H1 (cell line): ENCODE measurements around the gene SSR1. TPM values are rescaled to one million over a fixed set of nuclear protein-coding genes. Genes with fewer than 3 reads are reported as not detected.

Experiments used
- CTCF ChIA-PET: fragments of 300-600 bp; sonication (Branson Sonifier 250); formaldehyde crosslinking; loops from one replicate; lab custom pipeline; 2021; ENCODE audit not compliant: partially characterized antibody; lab: Charles Lee
- POLR2A ChIA-PET: fragments of 300-600 bp; sonication (Branson Sonifier 250); formaldehyde crosslinking; loops from one replicate; lab custom pipeline; 2021; ENCODE audit warnings: inconsistent platforms; ENCODE audit not compliant: partially characterized antibody; lab: Charles Lee
- DNase-seq, 2 experiments: peaks; one replicate each; pipeline versions ENCODE4 v3.0.0 to v3.0.0-alpha.2; 2010 to 2022; ENCODE audit warnings: low spot score in 2 of 2, low read depth in 1 of 2, mixed read lengths in 1 of 2
- FAIRE-seq: peaks from 2 replicates; lab custom pipeline; 2011; peaks lifted over from hg19 to GRCh38; lab: Jason Lieb, UNC
- H2AFZ ChIP-seq: 2 replicates; pipeline ENCODE4 v1.8.1; 2012; ENCODE audit warnings: low read length, inconsistent platforms
- H2AK5ac ChIP-seq: 2 replicates; pipeline ENCODE4 v1.6.1; 2013; ENCODE audit warnings: low read depth, low read length
- H2BK120ac ChIP-seq: replicated peaks from 2 replicates; pipeline ENCODE3; 2013; ENCODE audit warnings: low read depth, low read length, inconsistent platforms
- H2BK12ac ChIP-seq: 2 replicates; pipeline ENCODE4 v1.6.1; 2013; ENCODE audit warnings: low read depth, low read length
- H2BK15ac ChIP-seq: 2 replicates; pipeline ENCODE4 v1.6.1; 2013; ENCODE audit warnings: low read length
- H2BK20ac ChIP-seq: 2 replicates; pipeline ENCODE4 v1.6.1; 2013; ENCODE audit warnings: low read length
- H2BK5ac ChIP-seq: 2 replicates; pipeline ENCODE4 v1.6.1; 2013; ENCODE audit warnings: low read depth, low read length
- H3K14ac ChIP-seq: 2 replicates; pipeline ENCODE4 v1.6.1; 2013; ENCODE audit warnings: inconsistent platforms; ENCODE audit not compliant: insufficient read length
- H3K18ac ChIP-seq: 2 replicates; pipeline ENCODE4 v1.6.1; 2013; ENCODE audit warnings: low read length; ENCODE audit errors: extremely low read depth
- H3K23ac ChIP-seq: 2 replicates; pipeline ENCODE4 v1.6.1; 2013; ENCODE audit warnings: inconsistent platforms; ENCODE audit not compliant: insufficient read length
- H3K23me2 ChIP-seq: 2 replicates; pipeline ENCODE4 v1.6.1; 2013; ENCODE audit warnings: low read depth, low read length
- H3K27ac ChIP-seq: 2 replicates; pipeline ENCODE4 v1.6.1; 2011; ENCODE audit warnings: low read depth, low read length, inconsistent platforms
- H3K27me3 ChIP-seq, 4 experiments: replicated peaks in 1 of 4; 1 replicate in 1 of 4; 2 replicates in 3 of 4; pipeline versions ENCODE4 v1.6.1 to v1.8.1; 2011 to 2013; ENCODE audit warnings: low read length in 3 of 4, mild to moderate bottlenecking in 3 of 4, inconsistent platforms in 2 of 4, mixed read lengths in 2 of 4, moderate library complexity in 1 of 4; ENCODE audit not compliant: control insufficient read depth in 3 of 4, insufficient read depth in 3 of 4; ENCODE audit errors: extremely low read depth in 1 of 4
- H3K36me3 ChIP-seq, 4 experiments: 2 replicates each; pipeline versions ENCODE4 v1.6.1 to v1.8.1; 2011 to 2013; ENCODE audit warnings: mild to moderate bottlenecking in 4 of 4, low read length in 3 of 4, moderate library complexity in 2 of 4, control low read depth in 1 of 4, inconsistent platforms in 1 of 4; ENCODE audit not compliant: insufficient read depth in 4 of 4, control insufficient read depth in 2 of 4
- H3K4ac ChIP-seq: replicated peaks from 2 replicates; pipeline ENCODE3; 2013; ENCODE audit warnings: low read length, low read depth, mixed read lengths, inconsistent platforms; ENCODE audit not compliant: insufficient read length
- H3K4me1 ChIP-seq, 4 experiments: replicated peaks in 1 of 4; 1 replicate in 1 of 4; 2 replicates in 3 of 4; pipeline versions ENCODE4 v1.6.1 to v1.8.1; 2011 to 2013; ENCODE audit warnings: low read length in 3 of 4, inconsistent platforms in 2 of 4, mixed read lengths in 1 of 4; ENCODE audit not compliant: insufficient read depth in 4 of 4, control insufficient read depth in 3 of 4
- H3K4me2 ChIP-seq, 2 experiments: 2 replicates each; pipeline versions ENCODE4 v1.6.1 to v1.8.1; 2011 to 2013; ENCODE audit warnings: low read depth in 2 of 2, low read length in 2 of 2, control low read depth in 1 of 2, inconsistent platforms in 1 of 2, mild to moderate bottlenecking in 1 of 2; ENCODE audit not compliant: insufficient read depth in 1 of 2
- H3K4me3 ChIP-seq, 4 experiments: fragments of 200-600, 300-600 bp in 1 of 4; sonication (generic), shearing (Covaris generic), sonication (Bioruptor Twin) in 1 of 4; 2 replicates each; pipeline versions ENCODE4 v1.5.1 to v1.8.1; 2011 to 2016; ENCODE audit warnings: low read length in 4 of 4, low read depth in 3 of 4, control low read depth in 2 of 4, inconsistent platforms in 2 of 4, mild to moderate bottlenecking in 2 of 4, mixed read lengths in 1 of 4, moderate library complexity in 1 of 4; ENCODE audit not compliant: insufficient read depth in 2 of 4; ENCODE audit errors: extremely low read depth in 1 of 4
- H3K56ac ChIP-seq: replicated peaks from 2 replicates; pipeline ENCODE3; 2013; ENCODE audit warnings: low read depth, mild to moderate bottlenecking, mixed read lengths, low read length, inconsistent platforms; ENCODE audit not compliant: insufficient read length
- H3K79me1 ChIP-seq: 2 replicates; pipeline ENCODE4 v1.6.1; 2013; ENCODE audit warnings: low read depth, low read length, control low read depth
- H3K79me2 ChIP-seq, 2 experiments: 2 replicates each; pipeline versions ENCODE4 v1.6.1 to v1.8.1; 2012 to 2013; ENCODE audit warnings: low read length in 2 of 2, mild to moderate bottlenecking in 2 of 2, inconsistent platforms in 1 of 2; ENCODE audit not compliant: insufficient read depth in 2 of 2, control insufficient read depth in 1 of 2
- H3K9ac ChIP-seq, 4 experiments: replicated peaks in 1 of 4; 1 replicate in 1 of 4; 2 replicates in 3 of 4; pipeline versions ENCODE4 v1.6.1 to v1.8.1; 2011 to 2013; ENCODE audit warnings: low read depth in 3 of 4, low read length in 3 of 4, control low read depth in 2 of 4, mild to moderate bottlenecking in 2 of 4, moderate library complexity in 2 of 4, inconsistent platforms in 1 of 4; ENCODE audit errors: extremely low read depth in 1 of 4
- H3K9me3 ChIP-seq, 2 experiments: 2 replicates each; pipeline versions ENCODE4 v1.6.1 to v1.8.1; 2012 to 2013; ENCODE audit warnings: mild to moderate bottlenecking in 2 of 2, moderate library complexity in 2 of 2, control low read depth in 1 of 2, inconsistent platforms in 1 of 2, low read depth in 1 of 2, low read length in 1 of 2, mixed read lengths in 1 of 2; ENCODE audit not compliant: insufficient read depth in 2 of 2
- H4K20me1 ChIP-seq, 2 experiments: replicated peaks in 1 of 2; 2 replicates each; pipeline versions ENCODE3 to v1.8.1; 2011 to 2013; ENCODE audit warnings: inconsistent platforms in 2 of 2, low read length in 2 of 2, mild to moderate bottlenecking in 1 of 2; ENCODE audit not compliant: insufficient read depth in 2 of 2, control insufficient read depth in 1 of 2
- H4K5ac ChIP-seq: 2 replicates; pipeline ENCODE4 v1.6.1; 2013; ENCODE audit warnings: low read length, low read depth, mixed read lengths, inconsistent platforms; ENCODE audit not compliant: insufficient read length
- H4K8ac ChIP-seq: 2 replicates; pipeline ENCODE4 v1.8.0; 2013; ENCODE audit warnings: mild to moderate bottlenecking, moderate library complexity, low read length, inconsistent platforms; ENCODE audit not compliant: insufficient read depth; ENCODE audit errors: extremely low read depth
- H4K91ac ChIP-seq: replicated peaks from 2 replicates; pipeline ENCODE3; 2013; ENCODE audit warnings: low read length, mixed read lengths, inconsistent platforms; ENCODE audit not compliant: insufficient read length
- YY1 ChIP-seq: IDR thresholded peaks from 2 replicates; pipeline ENCODE4 v1.6.1; 2011; ENCODE audit warnings: low read depth, mild to moderate bottlenecking, low read length
- WGBS, 2 experiments: shearing (Covaris generic) in 1 of 2; methylation state at CpG; one replicate each; pipeline versions ENCODE4 v1.1.6 to v1.1.7; 2013 to 2015; ENCODE audit warnings: low lambda C conversion rate in 2 of 2, mixed read lengths in 2 of 2, inconsistent platforms in 1 of 2, low coverage in 1 of 2, missing lambda C conversion rate in 1 of 2; ENCODE audit not compliant: insufficient replicate concordance in 2 of 2, insufficient coverage in 1 of 2, insufficient read length in 1 of 2; ENCODE audit errors: extremely low coverage in 1 of 2, missing lambda C conversion rate in 1 of 2; 5-methylcytosine and 5-hydroxymethylcytosine counted together
- polyA plus RNA-seq, 7 experiments: library from polyadenylated mRNA; depleted of rRNA in 3 of 7; stranded (reverse) in 5 of 7; unstranded in 2 of 7; fragments of >200 nt in 5 of 7; fragments of 200-250 nt in 2 of 7; gene quantifications; 1 replicate in 5 of 7; 2 replicates in 1 of 7; 4 replicates in 1 of 7; pipeline versions ENCODE4 v1.2.1 to v1.2.3, GENCODE V29; 2011 to 2013; ENCODE audit warnings: missing spikeins in 2 of 7, mixed read lengths in 2 of 7
- total RNA-seq: library from RNA; stranded (reverse); fragmentation: NEBNext Ultra II Directional; extraction: Animal tissue kit (Norgen Biotek cat#: 25700); gene quantifications from 2 replicates; pipeline ENCODE4 v1.2.1, GENCODE V29; 2021

Gene SSR1
- total and polyA plus RNA-seq, 2 of the 8 experiments (the other 6 are each of a cell fraction or from before 2014, with no cell fraction given) = 26.6 to 117 TPM

DNA sequence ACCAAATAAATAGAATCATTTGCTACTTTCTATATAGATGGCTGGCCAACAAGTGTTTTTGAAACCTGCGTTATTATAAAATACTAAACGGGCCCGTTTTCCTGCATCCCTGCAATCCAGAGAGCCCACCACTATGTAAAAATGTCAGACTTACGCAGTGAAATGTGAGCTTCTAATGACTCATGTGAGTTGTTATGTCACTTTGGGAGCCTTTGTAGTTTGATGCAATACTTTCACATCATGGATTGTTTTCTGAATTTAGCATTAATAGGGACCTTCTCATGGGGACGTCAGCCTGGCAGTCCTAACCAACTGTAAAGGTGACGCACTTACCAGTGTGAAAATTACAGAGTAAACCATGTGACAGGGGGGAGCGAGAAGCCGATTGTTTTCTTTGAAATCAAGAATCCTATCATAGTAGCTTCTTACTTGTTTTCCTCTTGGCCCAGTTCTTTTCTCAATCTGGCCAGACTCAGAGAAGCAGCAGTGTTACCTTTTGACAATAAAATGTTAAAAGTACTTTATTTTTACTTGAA lies 75.3 kb downstream of the SSR1 start:
- H3K23me2 ChIP-seq = no peaks in the 10 kb centered on the region
- no peaks in the 10 kb centered on the region for H3K79me2 ChIP-seq
- H2BK12ac ChIP-seq = no peak overlapping the region
- no peak overlapping the region for H3K18ac ChIP-seq
- FAIRE-seq (no peak), DNase-seq (no peak)
- ChIA-PET CTCF (interaction anchor here (0.6 to 3.7 kb wide), 27 partner anchors 8 to 561 kb away, joined by 3 to 28 read pairs (median 4); no protein-coding TSS in a partner anchor), POLR2A (interaction anchor here (1.0 to 1.2 kb wide), 2 partner anchors 9 to 515 kb away, joined by 3 read pairs; no protein-coding TSS in a partner anchor)
- no peak for TF ChIP-seq YY1
- no peak overlapping the region for H2BK120ac ChIP-seq
- no peak overlapping the region for H2BK5ac ChIP-seq
- H3K4ac ChIP-seq = no peak overlapping the region
- no peak overlapping the region for H4K5ac ChIP-seq
- no peaks in the 10 kb centered on the region for H3K27me3 ChIP-seq
- H2BK15ac ChIP-seq = no peak overlapping the region
- 93% methylated on average over 8 of the region's 8 CpGs; no CpG with 5 or more reads in 1 of the 2 experiments for WGBS, 2 experiments
- peaks cover 4% of the 10 kb centered on the region; the same call in 1 of the 2 replicates for H3K79me1 ChIP-seq
- H3K56ac ChIP-seq = no peak overlapping the region
- peaks cover 5 to 16% (median 9%) of the 10 kb centered on the region in 4 experiments for H3K4me1 ChIP-seq
- H2AK5ac ChIP-seq = no peak overlapping the region
- H3K14ac ChIP-seq = no peak overlapping the region
- no peaks in the 10 kb centered on the region for H4K20me1 ChIP-seq
- H4K91ac ChIP-seq = no peak overlapping the region
- no peak overlapping the region for H3K23ac ChIP-seq
- peaks cover 0 to 3% (median 0%) of the 10 kb centered on the region in 4 experiments; a peak in 1 of 8 replicates for H3K36me3 ChIP-seq
- no peak overlapping the region for H2BK20ac ChIP-seq
- H3K4me3 ChIP-seq = no peak overlapping the region
- no peak overlapping the region for H2AFZ ChIP-seq
- no peak overlapping the region for H4K8ac ChIP-seq
- no peak overlapping the region for H3K27ac ChIP-seq
- no peaks in the 10 kb centered on the region for H3K9me3 ChIP-seq
- no peak overlapping the region for H3K9ac ChIP-seq
- H3K4me2 ChIP-seq = no peak overlapping the region
